Measurements from ENCODE around the gene FNTB.
"Not testable (repeated sequence)": the region's sequence is repeated elsewhere in the genome, so short reads cannot be mapped to it uniquely, and the experiment has no call there.

Gene FNTB

GRCh38 chr14:65010211-65010931 is 23.7 kb downstream of the FNTB start:
- DNase-seq (ENCODE audit: extremely low read depth in 1 of 2, low read depth in 1 of 2), result no peak

- DNase-seq (ENCODE audit: extremely low read depth in 1 of 2, low read depth in 1 of 2), result no peak
Measured at GRCh38 chr14:65011538-65011937, 24.8 kb downstream of the FNTB start.

- DNase-seq (ENCODE audit: extremely low read depth in 1 of 2, low read depth in 1 of 2), result no peak
Measured at GRCh38 chr14:65012353-65012752, 25.7 kb downstream of the FNTB start.

- DNase-seq (ENCODE audit: extremely low read depth in 1 of 2, low read depth in 1 of 2), result no peak
Measured at GRCh38 chr14:65015391-65015790, 28.7 kb downstream of the FNTB start.

GRCh38 chr14:65016471-65016870 is 29.8 kb downstream of the FNTB start:
- no peak for DNase-seq (ENCODE audit: extremely low read depth in 1 of 2, low read depth in 1 of 2)

GRCh38 chr14:65019944-65020566 is 33.4 kb downstream of the FNTB start:
- no peak for DNase-seq (ENCODE audit: extremely low read depth in 1 of 2, low read depth in 1 of 2)

GRCh38 chr14:65024957-65025356 is 38.3 kb downstream of the FNTB start:
- DNase-seq (ENCODE audit: extremely low read depth in 1 of 2, low read depth in 1 of 2), result no peak

GRCh38 chr14:65025818-65026217 is 39.1 kb downstream of the FNTB start:
- no peak for DNase-seq (ENCODE audit: extremely low read depth in 1 of 2, low read depth in 1 of 2)

- no peak for DNase-seq (ENCODE audit: extremely low read depth in 1 of 2, low read depth in 1 of 2)
Measured at GRCh38 chr14:65026526-65026925, 39.8 kb downstream of the FNTB start.

- no peak for DNase-seq (ENCODE audit: extremely low read depth in 1 of 2, low read depth in 1 of 2)
Measured at GRCh38 chr14:65027127-65027799, 40.6 kb downstream of the FNTB start.

- no peak for DNase-seq (ENCODE audit: extremely low read depth in 1 of 2, low read depth in 1 of 2)
Measured at GRCh38 chr14:65028937-65029336, 42.2 kb downstream of the FNTB start.

- DNase-seq (ENCODE audit: extremely low read depth in 1 of 2, low read depth in 1 of 2), result not testable (repeated sequence)
Measured at GRCh38 chr14:65031321-65031720, 44.6 kb downstream of the FNTB start.

GRCh38 chr14:65032319-65032718 is 45.6 kb downstream of the FNTB start:
- DNase-seq (ENCODE audit: extremely low read depth in 1 of 2, low read depth in 1 of 2), result no peak

GRCh38 chr14:65033181-65033580 is 46.5 kb downstream of the FNTB start:
- no peak for DNase-seq (ENCODE audit: extremely low read depth in 1 of 2, low read depth in 1 of 2)

- no peak for DNase-seq (ENCODE audit: extremely low read depth in 1 of 2, low read depth in 1 of 2)
Measured at GRCh38 chr14:65034021-65034420, 47.3 kb downstream of the FNTB start.

- DNase-seq (ENCODE audit: extremely low read depth in 1 of 2, low read depth in 1 of 2), result no peak
Measured at GRCh38 chr14:65035049-65035448, 48.4 kb downstream of the FNTB start.

- DNase-seq (ENCODE audit: extremely low read depth in 1 of 2, low read depth in 1 of 2), result no peak
Measured at GRCh38 chr14:65038966-65039365, 52.3 kb downstream of the FNTB start.

- no peak for DNase-seq (ENCODE audit: extremely low read depth in 1 of 2, low read depth in 1 of 2)
Measured at GRCh38 chr14:65040666-65041433, 54.2 kb downstream of the FNTB start.

- no peak for DNase-seq (ENCODE audit: extremely low read depth in 1 of 2, low read depth in 1 of 2)
Measured at GRCh38 chr14:65041434-65041915, 54.8 kb downstream of the FNTB start.

GRCh38 chr14:65042296-65042695 is 55.6 kb downstream of the FNTB start:
- no peak for DNase-seq (ENCODE audit: extremely low read depth in 1 of 2, low read depth in 1 of 2)

- no peak for DNase-seq (ENCODE audit: extremely low read depth in 1 of 2, low read depth in 1 of 2)
Measured at GRCh38 chr14:65042731-65043372, 56.2 kb downstream of the FNTB start.

Data from activated CD8-positive, alpha-beta memory T cell treated with anti-CD3 and anti-CD28 coated beads for 1 hour (primary cell).